Frontal cortex (tissue), 4 donors: ENCODE measurements around the gene GPBP1L1. TPM values are rescaled to one million over a fixed set of nuclear protein-coding genes. Genes with fewer than 3 reads are reported as not detected.
"Not testable (repeated sequence)": the region's sequence is repeated elsewhere in the genome, so short reads cannot be mapped to it uniquely, and the experiment has no call there.

Experiments used
- DNase-seq, 2 donors: peaks; one replicate each; pipeline ENCODE4 v3.0.0; 2012; ENCODE audit warnings: low spot score in 2 of 2
- FAIRE-seq: peaks from 2 replicates; lab custom pipeline; 2012; peaks lifted over from hg19 to GRCh38; lab: Jason Lieb, UNC
- small RNA-seq: library from RNA; depleted of rRNA; stranded (forward); fragments of <200 nt; gene quantifications from one replicate; pipeline ENCODE3, GENCODE V24; 2014
- total RNA-seq: library from RNA; depleted of rRNA; stranded (reverse); fragments of >200 nt; gene quantifications from one replicate; pipeline ENCODE4 v1.2.3, GENCODE V29; 2014
- donor health status: control.
- donor health status: control.
- donor health status: control.

The GPBP1L1 gene
- total RNA-seq, 1 donor from 2014 or later, result 58.7 TPM

- FAIRE-seq (no peak), DNase-seq (no peak)
Observed at GRCh38 chr1:45608175-45609156, 77.9 kb downstream of the GPBP1L1 start.

- DNase-seq (no peak), FAIRE-seq (no peak)
Observed at GRCh38 chr1:45607404-45608074, 78.8 kb downstream of the GPBP1L1 start.

DNA sequence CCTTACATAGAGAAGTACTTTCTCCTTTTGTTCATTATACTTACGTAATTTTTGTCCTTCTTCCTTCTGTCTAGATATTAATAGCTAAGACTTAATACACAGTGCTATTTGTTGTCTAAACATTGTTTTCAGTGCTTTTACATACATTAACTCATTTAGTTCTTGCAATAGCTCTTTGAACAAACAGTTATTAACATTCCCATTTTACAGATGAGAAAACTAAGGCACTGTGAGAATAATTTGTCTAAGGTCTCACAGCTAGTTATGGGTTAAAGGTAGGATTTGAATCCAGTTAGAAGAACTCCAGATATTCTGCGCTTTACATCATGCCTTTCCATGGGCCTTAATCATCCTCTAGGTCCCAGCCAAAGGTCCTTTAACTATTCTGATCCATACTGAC, 82.1 kb downstream of the GPBP1L1 start:
- DNase-seq (no peak), FAIRE-seq (no peak)

- FAIRE-seq, DNase-seq: not testable (repeated sequence)
Observed at GRCh38 chr1:45596765-45597164, 89.6 kb downstream of the GPBP1L1 start.

DNA sequence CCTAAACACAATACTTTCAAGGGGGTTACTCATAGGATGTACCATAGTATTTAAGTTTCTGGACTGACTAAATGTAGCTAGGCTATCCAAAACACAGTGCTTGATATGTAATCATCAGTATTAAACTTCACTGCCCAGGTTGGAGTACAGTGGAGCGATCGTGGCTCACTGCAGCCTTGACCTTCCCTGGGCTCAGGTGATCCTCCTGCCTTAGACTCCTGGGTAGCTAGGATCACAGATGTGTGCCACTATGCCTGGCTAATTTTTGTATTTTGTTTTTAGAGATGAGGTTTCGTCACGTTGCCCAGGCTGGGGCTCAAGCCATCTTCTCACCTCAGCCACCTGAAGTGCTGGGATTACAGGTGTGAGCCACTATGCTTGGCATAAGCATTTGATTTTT, 91.9 kb downstream of the GPBP1L1 start:
- FAIRE-seq, result no peak
- no peak for DNase-seq

- FAIRE-seq (no peak), DNase-seq (no peak)
Observed at GRCh38 chr1:45589861-45590260, 96.5 kb downstream of the GPBP1L1 start.

GRCh38 chr1:45586769-45587168, 99.6 kb downstream of the GPBP1L1 start:
- DNase-seq (no peak), FAIRE-seq (no peak)

DNA sequence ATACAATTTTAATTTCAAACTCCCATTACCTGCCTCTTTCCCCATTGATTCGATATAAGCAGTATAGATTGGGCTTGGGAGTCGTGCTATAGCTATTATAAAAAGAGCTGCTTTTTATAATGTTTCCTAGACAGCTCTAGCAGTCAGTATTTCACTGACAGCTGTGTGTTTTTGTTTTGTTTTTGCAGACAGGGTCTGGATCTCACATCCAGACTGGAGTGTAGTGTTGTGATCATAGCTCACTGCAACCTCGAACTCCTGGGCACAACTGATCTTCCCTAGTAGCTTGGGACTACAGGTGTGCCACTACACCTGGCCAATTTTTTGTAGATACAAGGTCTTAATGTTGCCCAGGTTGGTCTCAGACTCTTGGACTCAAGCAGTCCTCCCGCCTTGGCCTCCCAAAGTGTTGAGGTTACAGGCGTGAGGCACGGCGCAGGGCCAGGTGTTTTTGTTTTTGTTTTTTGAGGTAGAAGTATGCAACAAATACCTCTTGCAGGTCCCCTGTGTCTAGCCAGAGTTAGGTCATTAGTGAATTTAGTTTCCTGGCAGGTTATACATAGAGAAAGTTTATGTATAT, 100.7 kb downstream of the GPBP1L1 start:
- FAIRE-seq, result no peak
- no peak for DNase-seq

- FAIRE-seq (no peak), DNase-seq (no peak)
Observed at GRCh38 chr1:45585110-45585426, 101.3 kb downstream of the GPBP1L1 start.

DNA sequence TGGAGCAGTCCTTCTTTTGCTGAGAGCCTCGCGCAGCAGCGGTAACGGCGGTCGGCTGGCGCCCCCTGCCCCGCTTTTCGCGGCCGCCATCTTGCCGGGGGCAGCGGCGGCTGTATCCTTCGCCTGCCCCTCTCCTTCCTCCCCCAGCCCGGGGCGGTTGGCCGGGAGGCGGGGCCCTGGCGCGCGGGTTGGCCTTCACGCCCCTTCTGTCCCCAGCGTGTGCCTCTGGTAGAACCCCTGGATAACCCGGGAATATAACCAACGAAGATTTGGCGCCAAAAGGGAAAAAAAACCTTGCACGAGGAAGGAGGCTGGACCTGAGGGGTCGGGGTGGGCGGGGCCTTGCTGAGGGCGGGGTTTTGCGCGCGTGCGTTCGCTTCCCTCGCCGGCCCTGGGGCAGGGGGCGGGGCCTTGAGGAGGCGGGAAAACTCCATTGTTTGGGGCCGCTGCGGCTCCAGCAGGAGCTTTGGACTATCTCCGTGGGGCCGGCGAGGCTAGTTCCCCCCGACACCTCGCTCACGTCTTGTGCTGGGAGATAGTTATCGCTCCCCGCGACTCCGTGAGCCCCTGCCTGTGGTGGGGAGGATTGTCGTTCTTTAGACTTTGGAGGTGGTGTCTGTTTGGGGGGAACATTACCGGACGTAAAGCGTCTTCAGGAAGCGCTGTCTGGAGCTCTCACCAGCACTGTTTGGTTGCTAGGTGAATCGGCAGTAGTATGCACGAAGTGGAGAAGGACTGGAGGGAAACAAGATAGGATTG, 101.8 kb downstream of the GPBP1L1 start:
- peak; percentile 79 to 86 for DNase-seq
- FAIRE-seq, result no peak

GRCh38 chr1:45583666-45584350, 102.5 kb downstream of the GPBP1L1 start, which contains the start of gene NASP:
Gene NASP (plus strand): TSS chr1:45584041. CDS start chr1:45584147, 106 bp downstream.
- FAIRE-seq, result no peak

GRCh38 chr1:45583264-45583665, 103.1 kb downstream of the GPBP1L1 start:
- FAIRE-seq (peak; percentile 36), DNase-seq (peak; percentile 88 to 98)

More at GRCh38 chr1:45583666-45584350, 102.5 kb downstream of the GPBP1L1 start, which contains the start of gene NASP:
- peak; percentile 85 to 87 for DNase-seq

Small RNAs within 50 kb of the gene (small RNA-seq; reads per million reads assigned to genes)
- not detected for gene AL355480.1
- gene AL355480.2, result not detected
- not detected for gene AL355480.3
- not detected for gene AL355480.4

Other genes starting within 250 kb of the GPBP1L1 start
- gene TESK2, start 195.4 kb downstream of the GPBP1L1 start, total RNA-seq, result 0.82 TPM
- under 0.01 TPM for gene CCDC163, start 186.5 kb downstream of the GPBP1L1 start, total RNA-seq
- 2.0 TPM for gene MMACHC, start 186.2 kb downstream of the GPBP1L1 start, total RNA-seq
- gene PRDX1, start 164.6 kb downstream of the GPBP1L1 start, total RNA-seq, result 217 TPM
- 74.6 TPM for gene AKR1A1, start 135.7 kb downstream of the GPBP1L1 start, total RNA-seq
- gene NASP, start 102.5 kb downstream of the GPBP1L1 start, total RNA-seq, result 59.5 TPM
- gene CCDC17, start 62.5 kb downstream of the GPBP1L1 start, total RNA-seq, result 0.41 TPM
- gene TMEM69, start 1.6 kb upstream of the GPBP1L1 start, total RNA-seq, result 17.9 TPM
- gene IPP, start 64.1 kb upstream of the GPBP1L1 start, total RNA-seq, result 10.2 TPM
- gene MAST2, start 117.1 kb upstream of the GPBP1L1 start, total RNA-seq, result 45.2 TPM